ENCODE results near the gene UBTD2. TPM values are rescaled to one million over a fixed set of nuclear protein-coding genes. Genes with fewer than 3 reads are reported as not detected.

UBTD2 gene
- total RNA-seq, 1 donor from 2014 or later: 9.0 TPM

DNA sequence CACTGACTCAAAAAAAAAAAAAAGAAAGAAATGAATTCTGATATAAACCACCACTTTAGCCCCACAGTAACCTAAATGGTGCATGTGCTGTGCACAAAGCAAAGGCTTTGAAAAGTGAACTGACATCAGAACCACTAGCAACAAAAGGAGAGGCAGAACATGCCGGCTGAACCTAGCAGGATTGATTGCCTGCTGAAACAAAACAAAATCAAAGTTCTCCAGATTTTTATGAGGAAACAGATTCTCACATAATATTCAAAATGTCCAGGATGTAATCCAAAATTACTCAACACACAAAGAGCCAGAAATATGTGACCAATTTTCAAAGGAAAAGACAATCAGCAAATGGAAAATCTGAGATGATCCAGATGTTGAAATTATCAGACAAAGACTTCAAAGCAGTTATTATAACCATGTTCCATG lies 37.9 kb downstream of the UBTD2 start:
- DNase-seq (no peak), ATAC-seq (ENCODE audit: low read depth) (no peak)
- ChIA-PET CTCF (no interaction called here), POLR2A (no interaction called here)
- peaks cover 7% of the 10 kb centered on the region for H3K9me3 Mint-ChIP-seq
- no peak overlapping the region for H3K4me3 Mint-ChIP-seq
- intact Hi-C loops (cut with micrococcal nuclease): no loop called here
- H3K36me3 Mint-ChIP-seq (ENCODE audit: low read depth): peaks cover 19% of the 10 kb centered on the region
- no peaks in the 10 kb centered on the region for H3K27me3 Mint-ChIP-seq
- peaks cover 2% of the 10 kb centered on the region for H3K4me1 Mint-ChIP-seq
- TF ChIP-seq, protein P1, sequence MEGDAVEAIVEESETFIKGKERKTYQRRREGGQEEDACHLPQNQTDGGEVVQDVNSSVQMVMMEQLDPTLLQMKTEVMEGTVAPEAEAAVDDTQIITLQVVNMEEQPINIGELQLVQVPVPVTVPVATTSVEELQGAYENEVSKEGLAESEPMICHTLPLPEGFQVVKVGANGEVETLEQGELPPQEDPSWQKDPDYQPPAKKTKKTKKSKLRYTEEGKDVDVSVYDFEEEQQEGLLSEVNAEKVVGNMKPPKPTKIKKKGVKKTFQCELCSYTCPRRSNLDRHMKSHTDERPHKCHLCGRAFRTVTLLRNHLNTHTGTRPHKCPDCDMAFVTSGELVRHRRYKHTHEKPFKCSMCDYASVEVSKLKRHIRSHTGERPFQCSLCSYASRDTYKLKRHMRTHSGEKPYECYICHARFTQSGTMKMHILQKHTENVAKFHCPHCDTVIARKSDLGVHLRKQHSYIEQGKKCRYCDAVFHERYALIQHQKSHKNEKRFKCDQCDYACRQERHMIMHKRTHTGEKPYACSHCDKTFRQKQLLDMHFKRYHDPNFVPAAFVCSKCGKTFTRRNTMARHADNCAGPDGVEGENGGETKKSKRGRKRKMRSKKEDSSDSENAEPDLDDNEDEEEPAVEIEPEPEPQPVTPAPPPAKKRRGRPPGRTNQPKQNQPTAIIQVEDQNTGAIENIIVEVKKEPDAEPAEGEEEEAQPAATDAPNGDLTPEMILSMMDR (IDR thresholded peaks at IDR 0.05): no peak
- no peak overlapping the region for H3K27ac Mint-ChIP-seq

DNA sequence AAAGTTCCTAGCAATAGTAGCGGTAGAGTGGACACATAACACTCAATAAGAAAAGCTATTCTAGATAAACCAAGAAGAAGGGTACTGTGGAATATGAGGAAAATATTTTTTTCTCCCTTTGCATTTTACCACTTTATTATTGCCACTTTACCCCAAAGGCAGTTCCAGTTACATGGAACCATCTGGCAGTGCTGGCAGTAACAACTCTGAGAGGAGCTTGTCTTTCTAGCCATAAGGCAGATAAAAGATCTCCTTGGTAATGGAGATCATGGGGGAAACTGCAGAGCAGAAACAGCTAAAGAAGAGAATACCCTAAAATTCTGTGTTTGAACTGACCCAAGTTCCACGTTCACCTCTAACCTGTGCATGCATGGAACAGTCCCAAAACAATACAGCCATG lies 38.5 kb downstream of the UBTD2 start:
- no peak for ATAC-seq (ENCODE audit: low read depth)
- Mint-ChIP-seq H3K27me3 (no peaks in the 10 kb centered on the region), H3K4me1 (peaks cover 2% of the 10 kb centered on the region), H3K9me3 (peaks cover 3% of the 10 kb centered on the region), H3K4me3 (no peak overlapping the region), H3K27ac (no peak overlapping the region), H3K36me3 (ENCODE audit: low read depth) (peaks cover 12% of the 10 kb centered on the region)
- no peak for DNase-seq
- intact Hi-C loops (cut with micrococcal nuclease): no loop called here
- TF ChIP-seq, protein P1 (IDR thresholded peaks at IDR 0.05): no peak
- ChIA-PET POLR2A (no interaction called here), CTCF (no interaction called here)

DNA sequence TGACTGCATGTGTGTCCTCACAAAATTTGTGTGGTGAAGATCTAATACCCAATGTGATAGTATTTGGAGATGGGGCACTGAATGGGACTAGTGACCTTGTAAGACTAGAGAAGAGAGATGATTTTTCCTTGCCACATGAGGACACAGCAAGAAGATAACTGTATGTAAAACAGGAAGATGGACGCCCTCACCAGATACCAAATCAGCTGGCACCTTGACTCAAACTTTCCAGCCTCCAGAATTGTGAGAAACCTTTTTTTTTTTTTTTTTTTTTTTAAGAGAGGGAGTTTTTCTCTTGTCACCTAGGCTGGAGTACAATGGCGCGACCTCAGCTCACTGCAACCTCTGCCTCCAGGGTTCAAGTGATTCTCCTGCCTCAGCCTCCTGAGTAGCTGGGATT lies 40.3 kb downstream of the UBTD2 start:
- ATAC-seq (ENCODE audit: low read depth) (no peak), DNase-seq (no peak)
- Mint-ChIP-seq H3K9me3 (no peaks in the 10 kb centered on the region), H3K4me3 (no peak overlapping the region), H3K27me3 (no peaks in the 10 kb centered on the region), H3K27ac (no peak overlapping the region), H3K36me3 (ENCODE audit: low read depth) (peaks cover 6% of the 10 kb centered on the region), H3K4me1 (peaks cover 2% of the 10 kb centered on the region)
- TF ChIP-seq, protein P1 (IDR thresholded peaks at IDR 0.05): no peak
- ChIA-PET POLR2A (no interaction called here), CTCF (no interaction called here)
- intact Hi-C loops (cut with micrococcal nuclease): no loop called here

DNA sequence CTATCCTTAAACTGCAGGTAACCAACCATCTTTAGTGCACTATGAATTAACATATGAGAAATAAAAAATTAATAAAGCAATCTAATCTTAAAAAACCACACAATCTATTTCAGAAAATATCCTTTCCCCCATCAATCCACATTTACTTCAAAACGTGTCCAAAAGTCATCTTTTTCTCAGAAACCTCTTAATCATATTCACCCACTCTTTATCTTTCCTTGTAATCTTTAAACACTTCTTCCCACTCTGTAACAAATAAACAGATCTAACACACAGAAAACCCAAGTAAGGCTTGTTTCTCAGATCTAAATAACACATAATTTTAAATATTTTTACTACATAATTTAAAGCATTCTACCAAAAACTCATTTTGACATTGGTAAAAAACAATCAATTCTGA lies 45.2 kb downstream of the UBTD2 start:
- Mint-ChIP-seq H3K27me3 (no peaks in the 10 kb centered on the region), H3K4me3 (no peak overlapping the region), H3K4me1 (peaks cover 23% of the 10 kb centered on the region), H3K36me3 (ENCODE audit: low read depth) (peaks cover 11% of the 10 kb centered on the region), H3K9me3 (no peaks in the 10 kb centered on the region), H3K27ac (no peak overlapping the region)
- ATAC-seq (ENCODE audit: low read depth) (no peak), DNase-seq (no peak)
- TF ChIP-seq, protein P1 (IDR thresholded peaks at IDR 0.05): no peak
- POLR2A ChIA-PET: no interaction called here
- intact Hi-C loops (cut with micrococcal nuclease): no loop called here
- CTCF ChIA-PET: no interaction called here

DNA sequence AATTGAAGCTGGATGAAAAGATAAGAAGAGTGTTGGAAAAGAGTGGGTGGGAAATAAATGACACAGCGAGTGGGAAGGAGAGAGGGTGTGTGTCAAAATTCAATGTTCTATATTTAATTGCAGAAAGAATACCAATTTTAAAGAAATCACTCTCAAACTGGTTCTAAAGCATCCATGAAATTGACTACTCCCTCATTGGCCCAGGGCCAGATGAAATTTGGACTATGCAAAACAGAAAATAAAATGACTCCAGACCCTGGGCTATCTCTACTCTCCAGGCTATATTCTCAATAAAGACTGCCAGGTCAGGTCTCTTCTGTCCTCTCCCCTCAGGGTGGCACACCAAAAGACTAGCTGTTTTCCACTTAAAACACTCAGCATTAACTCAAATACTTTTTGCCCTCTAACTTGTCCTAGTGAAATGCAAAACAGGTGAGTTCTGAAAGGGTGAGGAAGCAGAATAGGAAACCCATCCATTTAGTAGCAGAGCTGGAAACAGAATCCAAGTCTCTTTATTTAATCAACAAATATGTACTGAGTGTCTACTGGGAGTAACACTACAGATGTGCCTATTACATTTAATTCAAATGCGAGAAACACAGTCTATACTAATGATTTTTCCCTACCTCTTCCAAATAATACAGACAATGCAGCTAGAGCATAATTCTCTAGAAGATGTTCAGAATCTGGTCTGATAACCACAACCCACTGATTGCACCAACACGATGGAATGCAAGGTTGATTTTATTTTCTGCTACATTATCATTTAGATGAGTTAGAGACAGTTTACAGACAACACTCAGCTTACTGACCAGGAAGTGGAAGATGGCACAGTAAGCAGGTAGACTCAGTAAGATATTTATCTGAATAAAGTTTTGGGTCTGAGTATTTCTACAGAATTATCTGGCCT lies 47.5 kb downstream of the UBTD2 start:
- Mint-ChIP-seq H3K27me3 (no peaks in the 10 kb centered on the region), H3K36me3 (ENCODE audit: low read depth) (peaks cover 25% of the 10 kb centered on the region), H3K4me3 (no peak overlapping the region), H3K27ac (peak overlapping the region; percentile 57), H3K4me1 (peaks cover 21% of the 10 kb centered on the region), H3K9me3 (no peaks in the 10 kb centered on the region)
- TF ChIP-seq, protein P1 (IDR thresholded peaks at IDR 0.05): no peak
- no peak for DNase-seq
- CTCF ChIA-PET: no interaction called here
- POLR2A ChIA-PET: no interaction called here
- ATAC-seq (ENCODE audit: low read depth): no peak
- intact Hi-C loops (cut with micrococcal nuclease): no loop called here

Data from activated B cell treated with CpG ODN at 0.5 μM for 24 hours (primary cell).